ENCODE data around the gene CPS1.

GRCh38 chr2:210584834-210585233, 28.4 kb downstream of the CPS1 start:
- TF ChIP-seq EZH2 (IDR thresholded peaks at IDR 0.05; ENCODE audit: insufficient read depth, low read length) (no peak), CTCF (IDR thresholded peaks at IDR 0.05; ENCODE audit: insufficient read depth, low read depth, low read length) (no peak)

Data from astrocyte (in vitro differentiated cells and primary cell).